Measurements from ENCODE around the gene RIC1.
A peak's percentile ranks its signal among the peaks of the same experiment; 100 is the strongest.
"Not testable (repeated sequence)": the region's sequence is repeated elsewhere in the genome, so short reads cannot be mapped to it uniquely, and the experiment has no call there.

RIC1 gene

DNA sequence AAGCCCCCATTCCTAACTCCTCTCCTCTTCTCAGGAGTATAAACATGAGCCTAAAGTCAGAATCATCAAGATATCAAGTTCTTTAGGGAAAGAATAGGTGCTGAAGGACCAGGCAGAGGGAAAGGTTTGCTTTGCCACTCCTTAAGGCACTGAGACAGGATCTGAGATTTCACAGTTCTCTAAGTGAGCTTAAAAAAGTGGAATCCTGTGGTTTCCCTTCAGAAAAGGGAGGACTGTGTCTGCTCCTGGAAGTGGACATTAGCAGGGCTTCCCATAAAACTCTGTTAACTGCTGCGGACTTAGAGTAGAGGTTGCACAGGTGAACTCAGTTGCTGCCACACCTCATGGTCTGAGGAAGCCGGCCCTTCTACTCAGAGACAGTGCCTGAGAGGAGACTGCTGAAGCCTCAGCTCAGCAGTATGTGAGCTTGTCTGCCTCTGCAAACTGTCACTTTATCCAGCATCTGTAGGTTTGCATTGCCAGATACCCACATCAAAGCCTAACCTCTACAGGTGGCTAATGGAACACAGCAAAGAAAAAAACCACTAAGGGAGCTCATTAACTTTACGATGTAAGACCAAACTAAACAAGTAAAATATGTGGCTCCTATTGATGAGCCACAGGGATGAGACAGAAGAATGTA lies 42.9 kb downstream of the RIC1 start:
- no peak for DNase-seq

DNA sequence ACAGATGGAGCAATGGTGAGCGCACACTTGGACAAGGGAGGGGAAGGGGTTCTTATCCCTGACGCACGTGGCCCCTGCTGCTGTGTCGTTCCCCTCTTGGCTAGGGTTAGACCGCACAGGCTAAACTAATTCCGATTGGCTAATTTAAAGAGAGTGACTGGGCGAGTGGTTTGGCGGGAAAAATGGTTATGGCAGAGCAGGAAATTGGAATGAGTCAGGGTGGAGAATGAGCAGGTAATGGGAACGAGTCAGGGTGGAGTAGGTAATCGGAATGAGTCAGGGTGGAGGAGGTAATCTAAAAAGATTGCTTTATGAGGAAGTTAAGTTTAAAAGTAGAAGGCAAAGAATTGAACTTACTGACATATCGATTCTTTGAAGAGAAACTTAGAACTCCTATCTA lies 46.1 kb downstream of the RIC1 start:
- not testable (repeated sequence) for DNase-seq

DNA sequence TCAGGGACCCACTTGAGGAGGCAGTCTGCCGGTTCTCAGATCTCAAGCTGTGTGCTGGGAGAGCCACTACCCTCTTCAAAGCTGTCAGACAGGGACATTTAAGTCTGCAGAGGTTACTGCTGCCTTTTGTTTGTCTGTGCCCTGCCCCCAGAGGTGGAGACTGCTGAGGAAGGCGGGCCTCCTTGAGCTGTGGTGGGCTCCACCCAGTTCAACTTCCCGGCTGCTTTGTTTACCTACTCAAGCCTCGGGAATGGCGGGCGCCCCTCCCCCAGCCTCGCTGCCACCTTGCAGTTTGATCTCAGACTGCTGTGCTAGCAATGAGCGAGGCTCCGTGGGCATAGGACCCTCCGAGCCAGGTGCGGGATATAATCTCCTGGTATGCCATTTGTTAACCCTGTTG lies 54.7 kb downstream of the RIC1 start:
- DNase-seq: not testable (repeated sequence)

DNA sequence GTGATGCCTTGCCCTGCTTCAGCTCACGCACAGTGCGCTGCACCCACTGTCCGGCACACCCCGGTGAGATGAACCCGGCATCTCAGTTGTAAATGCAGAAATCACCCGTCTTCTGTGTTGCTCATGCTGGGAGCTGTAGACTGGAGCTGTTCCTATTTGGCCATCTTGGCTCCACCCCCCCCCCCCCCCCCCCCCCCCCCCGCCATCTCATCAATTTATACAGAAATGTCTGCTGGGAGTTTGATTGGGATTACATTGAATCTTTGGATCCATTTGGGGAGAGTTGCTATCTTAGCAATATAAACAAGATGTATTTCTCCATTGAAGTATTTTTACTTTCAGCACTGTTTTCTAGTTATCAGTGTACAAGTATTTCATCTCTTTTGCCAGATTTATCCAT lies 55.2 kb downstream of the RIC1 start:
- DNase-seq: no peak

DNA sequence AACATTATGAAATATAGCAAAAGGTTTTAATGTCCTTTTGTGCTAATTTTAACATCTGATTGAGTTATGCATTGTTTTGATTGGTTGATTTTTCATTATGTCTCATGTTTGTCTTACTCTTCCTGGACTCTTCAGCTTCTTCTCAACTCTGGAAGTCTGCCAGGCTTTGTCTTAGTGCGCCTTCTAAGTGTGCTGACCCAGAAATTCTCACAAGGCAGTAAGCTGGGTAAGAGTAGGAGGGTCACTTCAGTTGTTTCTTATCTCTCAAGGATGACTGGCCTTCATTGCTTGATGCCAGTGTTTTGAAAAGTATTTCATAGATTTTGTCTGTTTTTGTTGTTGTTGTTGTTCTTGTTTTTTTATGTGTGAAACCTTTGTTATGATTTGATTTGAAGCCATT lies 59.2 kb downstream of the RIC1 start:
- peak; percentile 68 for DNase-seq

DNA sequence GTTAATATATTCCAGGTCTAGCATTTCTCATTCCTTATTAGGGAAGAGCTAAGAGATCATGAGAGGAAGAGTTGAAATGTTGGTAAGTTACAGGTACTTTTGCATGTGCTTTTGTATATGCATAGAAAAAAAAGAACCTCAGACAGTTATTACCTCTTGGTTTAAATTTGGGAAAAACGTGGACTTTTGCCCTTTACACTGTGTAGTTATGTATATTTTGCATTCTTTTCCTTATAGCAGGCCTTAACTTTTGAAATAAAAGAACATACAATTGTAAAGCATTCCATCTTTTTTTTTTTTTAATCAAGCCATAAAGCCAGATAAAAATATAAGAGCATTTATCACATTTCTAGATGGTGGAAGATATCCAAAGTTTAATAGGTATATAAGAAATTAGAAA lies 61.4 kb downstream of the RIC1 start:
- DNase-seq: no peak

DNA sequence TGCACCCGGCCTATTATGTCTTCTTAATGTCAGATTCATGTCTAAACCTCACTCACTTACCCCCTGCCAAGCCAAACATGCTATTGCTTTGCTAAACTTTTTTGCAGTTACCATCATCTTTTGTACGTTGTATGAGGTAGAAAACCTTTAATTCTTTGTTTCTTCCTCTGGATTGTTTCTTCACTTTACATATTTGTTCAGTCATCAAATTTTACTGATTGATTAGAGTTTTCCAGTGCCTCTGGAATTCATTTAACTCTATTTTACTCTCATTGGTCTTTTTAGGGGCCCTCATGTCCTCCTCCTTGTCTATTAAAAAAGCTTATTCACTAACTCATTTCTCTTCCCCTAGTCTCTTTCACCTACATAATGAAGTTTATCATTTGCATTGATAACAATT lies 67.0 kb downstream of the RIC1 start:
- no peak for DNase-seq

DNA sequence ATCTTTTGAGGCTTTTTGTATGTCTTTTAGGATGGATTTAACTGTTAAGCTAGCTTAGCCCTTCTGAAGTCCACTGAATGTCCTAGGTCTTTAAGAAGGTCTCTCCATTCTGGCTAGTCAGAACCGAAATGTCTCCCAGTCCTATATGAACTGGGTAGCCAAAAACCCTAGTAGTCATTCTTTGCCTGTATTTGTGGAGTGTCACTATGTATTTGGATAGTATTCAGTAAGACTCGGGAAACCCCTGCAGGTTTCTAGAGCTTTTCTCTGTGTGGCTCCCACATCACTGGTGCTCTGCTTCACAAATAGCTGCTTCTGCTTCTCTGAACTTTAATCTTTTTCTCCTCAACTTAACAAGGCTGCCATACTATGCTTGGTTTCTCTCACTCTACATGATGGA lies 68.0 kb downstream of the RIC1 start:
- DNase-seq: no peak

DNA sequence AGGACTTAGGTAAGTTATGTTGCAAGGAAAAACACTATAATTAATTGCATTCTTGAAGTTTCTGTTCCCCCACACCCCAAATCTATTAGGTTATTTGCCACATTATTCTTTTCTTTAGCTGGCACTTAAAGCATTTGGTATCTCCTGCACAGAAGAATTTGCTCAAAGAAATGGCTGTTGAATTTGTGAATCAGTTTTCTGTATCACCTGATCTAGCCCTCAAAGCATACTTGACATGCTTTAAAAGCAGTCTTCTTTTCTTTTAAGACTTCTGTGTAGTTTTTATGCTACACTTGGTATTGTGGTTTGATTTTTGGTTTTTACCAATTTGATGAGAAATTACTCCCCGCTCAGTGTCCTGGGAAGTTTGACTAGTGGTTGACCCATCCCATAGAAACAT lies 69.1 kb downstream of the RIC1 start:
- no peak for DNase-seq

DNA sequence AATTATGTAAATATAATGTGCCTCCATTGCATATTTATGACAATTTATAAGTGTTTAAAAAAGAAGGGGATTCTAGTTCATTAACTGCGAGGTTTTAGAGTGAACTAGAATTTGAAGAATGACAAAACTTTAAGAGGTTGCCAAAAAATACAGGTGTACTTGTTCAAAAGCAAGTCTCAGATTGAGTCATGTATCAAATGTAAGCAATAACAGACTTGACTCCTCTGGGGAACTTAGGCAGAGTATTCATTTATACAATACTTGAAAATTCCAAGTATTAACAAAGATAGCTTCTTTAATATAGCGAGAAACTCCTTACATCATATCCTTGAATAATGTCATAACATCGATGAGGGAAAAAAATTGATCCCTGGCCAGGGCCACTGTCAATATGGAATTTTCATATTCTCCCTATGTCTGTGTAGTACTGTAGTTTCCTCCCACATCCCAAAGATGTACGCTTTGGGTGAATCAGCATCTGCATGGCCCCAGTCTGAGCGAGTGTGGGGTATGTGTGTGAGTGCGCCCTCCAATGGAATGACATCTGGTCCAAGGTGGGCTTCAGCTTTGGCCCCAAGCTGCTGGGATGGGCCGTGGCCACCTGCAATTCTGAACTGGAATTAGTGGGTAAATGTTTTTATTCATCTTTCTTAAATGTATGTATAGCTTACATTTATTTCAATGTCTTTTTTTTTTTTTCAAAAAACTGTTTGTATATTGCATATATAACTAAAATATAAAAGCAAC lies 70.1 kb downstream of the RIC1 start:
- DNase-seq: no peak

DNA sequence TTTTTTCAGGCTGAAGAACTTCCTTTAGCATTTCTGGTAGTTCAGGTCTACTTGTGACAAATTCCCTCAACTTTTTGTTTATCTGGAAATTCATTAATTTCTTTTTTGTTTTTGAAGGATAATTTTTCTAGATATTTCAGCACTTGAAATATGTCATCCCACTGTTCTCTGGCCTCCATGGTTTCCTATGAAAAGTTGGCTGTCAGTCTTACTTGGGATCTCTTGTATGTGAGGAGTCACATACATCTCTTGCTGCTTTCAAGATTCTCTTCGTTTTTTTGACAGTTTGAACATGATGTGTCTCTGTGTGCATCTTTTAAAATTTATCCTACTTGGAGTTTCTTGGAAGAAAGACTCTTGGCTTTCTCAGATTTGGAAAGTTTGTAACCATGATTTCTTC lies 79.5 kb downstream of the RIC1 start:
- DNase-seq: no peak

DNA sequence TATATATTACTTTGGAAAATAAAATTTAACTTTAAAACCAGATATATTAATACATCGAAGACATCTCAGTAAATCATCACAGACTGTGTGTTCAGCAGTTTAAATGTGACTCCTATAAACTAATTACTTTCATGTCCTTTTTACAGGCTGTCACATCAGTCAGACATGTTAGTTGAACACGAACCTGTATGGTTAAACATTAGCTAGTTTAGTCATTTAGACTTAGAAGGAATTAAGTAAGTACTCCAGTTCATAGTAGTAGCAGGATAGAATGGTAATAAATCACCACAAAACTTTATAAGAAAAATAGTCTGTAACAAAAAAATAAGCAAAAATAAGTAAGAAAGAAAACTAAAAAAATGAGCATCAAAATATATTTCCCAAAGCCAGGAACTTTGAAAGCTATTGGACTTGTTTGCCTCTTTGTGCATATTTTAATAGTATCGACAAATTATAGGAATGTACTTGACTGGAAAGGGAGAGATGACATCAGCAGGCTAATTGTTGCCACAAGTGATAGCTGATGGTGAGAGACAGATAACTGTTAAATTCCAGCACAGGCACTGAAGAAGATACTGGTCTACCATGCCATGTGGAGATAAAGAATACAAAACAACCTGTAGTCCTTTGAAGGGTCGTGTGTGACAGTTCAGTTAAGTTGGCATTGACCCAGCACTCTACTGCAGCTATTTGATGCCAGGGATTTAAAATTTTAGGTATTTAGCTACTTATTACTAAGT lies 83.9 kb downstream of the RIC1 start:
- DNase-seq: no peak

DNA sequence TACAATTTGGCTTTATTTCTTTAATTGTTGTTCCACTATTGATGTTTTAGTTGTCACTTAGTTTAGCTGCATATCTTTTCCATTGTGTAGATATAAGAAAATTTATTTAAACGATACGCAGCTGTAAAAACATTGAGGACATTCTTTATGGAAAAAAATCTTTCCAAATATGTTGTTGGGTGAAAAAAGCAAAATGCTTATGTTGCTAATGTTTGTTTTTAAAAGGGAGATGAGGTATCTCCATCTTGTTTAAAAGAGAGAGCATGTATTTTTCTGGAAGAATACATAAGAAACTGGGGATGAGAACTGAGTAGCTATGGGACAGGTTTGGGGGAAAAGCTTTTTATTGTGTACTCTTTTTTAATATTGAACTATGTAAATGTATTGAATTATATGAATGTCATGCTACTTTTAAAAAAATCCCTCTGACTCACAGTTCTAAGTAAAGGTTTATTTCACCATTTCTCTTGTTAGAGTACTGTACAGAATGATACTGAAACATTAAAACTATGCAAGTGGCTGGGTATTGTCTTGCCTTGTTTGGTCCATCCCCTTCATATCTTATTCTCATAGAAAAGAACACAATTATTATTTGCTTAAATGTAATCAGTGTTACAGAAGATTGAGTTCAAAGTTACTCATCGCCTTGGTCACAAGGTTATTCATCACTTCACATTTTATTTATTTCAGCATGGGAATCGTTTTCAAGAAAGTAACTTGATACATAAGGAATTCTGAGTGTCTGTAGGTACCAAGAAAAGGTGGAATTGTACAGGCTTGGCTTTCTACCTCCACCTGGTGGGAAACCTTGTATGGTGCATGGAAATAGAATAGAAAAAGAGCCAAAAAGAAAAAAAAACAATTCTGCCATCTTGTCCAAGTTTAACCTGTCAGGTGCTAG lies 85.8 kb downstream of the RIC1 start:
- DNase-seq: no peak

DNA sequence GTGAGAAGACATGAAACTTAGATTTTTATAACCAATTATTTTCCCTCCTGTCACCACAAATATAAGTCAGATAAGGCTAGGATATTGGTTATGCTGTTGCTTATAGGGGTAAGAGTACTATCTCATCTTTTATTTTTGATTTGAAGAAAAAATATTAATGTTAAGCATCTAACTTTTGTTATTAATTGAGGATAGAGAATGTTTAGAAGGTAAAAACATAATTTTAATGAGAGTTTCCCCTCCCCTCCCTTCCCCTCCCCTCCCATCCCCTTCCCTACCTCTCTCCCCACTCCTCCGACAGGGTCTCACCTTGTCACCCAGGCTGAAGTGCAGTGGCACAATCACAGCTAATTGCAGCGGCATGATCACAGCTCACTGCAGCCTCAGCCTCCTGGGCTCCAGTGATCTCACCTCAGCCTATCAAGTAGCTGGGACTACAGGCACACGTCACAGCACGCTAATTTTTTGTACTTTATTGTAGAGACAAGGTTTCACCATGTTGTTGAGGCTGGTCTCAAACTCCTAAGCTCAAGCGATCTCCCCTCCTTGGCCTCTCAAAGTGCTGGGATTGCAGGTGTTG lies 86.7 kb downstream of the RIC1 start:
- no peak for DNase-seq

DNA sequence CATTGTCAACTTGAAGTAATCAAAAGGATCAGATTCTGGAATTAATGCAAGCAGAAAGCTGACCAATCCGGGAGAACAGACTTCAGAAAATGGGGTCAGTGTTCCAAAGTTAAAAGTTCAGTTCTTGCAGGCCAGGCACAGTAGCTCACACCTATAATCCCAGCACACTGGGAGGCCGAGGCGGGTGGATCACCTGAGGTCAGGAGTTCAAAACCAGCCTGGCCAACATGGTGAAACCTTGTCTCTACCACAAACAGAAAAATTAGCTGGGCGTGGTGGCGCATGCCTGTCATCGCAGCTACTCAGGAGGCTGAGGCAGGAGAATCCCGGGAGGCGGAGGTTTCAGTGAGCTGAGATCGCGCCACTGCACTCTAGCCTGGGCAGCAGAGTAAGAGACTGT lies 88.5 kb downstream of the RIC1 start:
- not testable (repeated sequence) for DNase-seq

DNA sequence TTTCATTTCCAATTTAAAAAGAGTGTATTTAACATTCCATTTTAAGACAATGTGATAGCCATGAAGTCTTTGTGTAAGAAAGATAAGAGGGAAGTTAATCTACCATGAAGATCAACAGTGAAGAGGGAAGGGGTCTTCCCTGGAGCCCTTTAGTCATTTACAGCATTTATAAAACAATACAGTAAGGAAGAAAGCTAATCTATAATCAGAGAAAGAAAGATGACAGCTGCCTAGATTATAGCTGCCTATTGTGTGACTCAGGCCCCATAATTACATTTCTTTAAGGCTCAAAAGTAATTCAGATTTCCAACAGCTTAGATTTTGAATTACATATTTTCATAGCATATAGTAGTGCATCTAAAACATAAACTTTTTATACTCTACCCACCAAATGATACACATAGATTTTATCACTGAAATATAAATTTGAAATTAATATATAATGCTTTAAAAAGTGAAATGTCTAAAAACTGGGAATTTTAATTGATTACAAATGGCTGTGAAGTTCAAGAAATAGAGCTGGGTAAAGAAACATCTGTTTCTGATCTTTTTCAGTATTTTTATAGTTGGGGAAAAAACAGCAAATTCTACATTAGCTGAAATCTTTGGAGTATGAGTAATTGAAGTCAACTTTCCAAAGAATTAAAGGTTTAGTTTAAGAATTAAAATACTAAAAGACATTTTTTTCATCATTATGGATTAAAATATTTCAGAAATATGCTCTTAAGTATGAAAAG lies 89.6 kb downstream of the RIC1 start:
- DNase-seq: no peak

DNA sequence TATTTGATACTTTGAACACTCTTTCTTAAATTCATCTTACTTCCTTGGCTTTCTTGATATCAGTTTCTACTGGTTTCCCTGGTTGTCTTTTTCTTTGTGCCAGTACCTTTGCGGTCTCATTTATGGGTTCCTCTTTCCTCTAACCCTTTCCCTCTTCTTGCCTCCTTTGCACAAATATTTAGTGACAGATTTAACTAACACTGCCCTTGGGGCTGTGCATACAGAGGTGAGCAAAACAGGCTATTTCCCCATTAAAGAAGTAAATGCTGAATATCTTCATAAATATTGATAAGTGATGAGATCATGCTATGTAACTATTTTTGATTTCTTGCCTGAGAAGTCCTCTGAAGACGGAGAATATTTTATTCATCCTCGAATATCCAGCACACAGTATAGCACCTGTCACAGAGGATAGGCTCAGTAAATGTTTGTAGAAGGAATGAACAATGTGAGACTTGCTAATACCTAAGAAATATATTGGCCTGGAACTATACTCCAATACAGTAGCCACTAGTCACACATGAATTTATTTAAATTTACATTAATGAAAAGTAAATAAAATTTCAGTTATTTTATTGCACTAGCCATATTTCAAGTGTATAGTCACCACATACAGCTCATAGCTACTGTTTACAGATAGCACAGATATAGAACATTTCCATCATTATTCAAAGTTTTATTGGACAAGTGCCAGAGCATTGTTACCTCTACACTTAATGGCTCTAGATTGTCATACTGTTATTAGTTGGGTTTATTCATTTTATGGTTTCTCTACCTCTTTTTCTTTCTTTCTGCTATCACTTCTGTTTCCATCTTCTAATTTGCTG lies 90.4 kb downstream of the RIC1 start:
- DNase-seq: no peak

DNA sequence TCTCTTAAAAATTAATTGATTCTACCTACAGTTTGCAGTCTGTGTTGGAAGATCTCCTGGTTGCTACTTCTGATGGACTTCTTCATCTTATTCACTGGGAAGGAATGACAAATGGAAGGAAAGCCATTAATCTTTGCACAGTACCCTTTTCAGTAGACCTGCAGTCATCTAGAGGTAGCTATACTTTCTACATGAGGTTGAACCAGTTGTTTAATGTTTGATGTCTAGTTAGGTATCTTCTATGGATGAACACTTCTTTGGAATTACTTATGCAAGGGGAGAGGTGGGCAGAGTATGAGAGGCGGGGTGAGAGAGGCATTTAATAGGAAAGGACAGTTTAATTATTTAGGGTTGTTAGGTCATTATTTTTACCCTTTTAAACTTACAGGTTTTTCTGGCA lies 91.2 kb downstream of the RIC1 start:
- DNase-seq: no peak

DNA sequence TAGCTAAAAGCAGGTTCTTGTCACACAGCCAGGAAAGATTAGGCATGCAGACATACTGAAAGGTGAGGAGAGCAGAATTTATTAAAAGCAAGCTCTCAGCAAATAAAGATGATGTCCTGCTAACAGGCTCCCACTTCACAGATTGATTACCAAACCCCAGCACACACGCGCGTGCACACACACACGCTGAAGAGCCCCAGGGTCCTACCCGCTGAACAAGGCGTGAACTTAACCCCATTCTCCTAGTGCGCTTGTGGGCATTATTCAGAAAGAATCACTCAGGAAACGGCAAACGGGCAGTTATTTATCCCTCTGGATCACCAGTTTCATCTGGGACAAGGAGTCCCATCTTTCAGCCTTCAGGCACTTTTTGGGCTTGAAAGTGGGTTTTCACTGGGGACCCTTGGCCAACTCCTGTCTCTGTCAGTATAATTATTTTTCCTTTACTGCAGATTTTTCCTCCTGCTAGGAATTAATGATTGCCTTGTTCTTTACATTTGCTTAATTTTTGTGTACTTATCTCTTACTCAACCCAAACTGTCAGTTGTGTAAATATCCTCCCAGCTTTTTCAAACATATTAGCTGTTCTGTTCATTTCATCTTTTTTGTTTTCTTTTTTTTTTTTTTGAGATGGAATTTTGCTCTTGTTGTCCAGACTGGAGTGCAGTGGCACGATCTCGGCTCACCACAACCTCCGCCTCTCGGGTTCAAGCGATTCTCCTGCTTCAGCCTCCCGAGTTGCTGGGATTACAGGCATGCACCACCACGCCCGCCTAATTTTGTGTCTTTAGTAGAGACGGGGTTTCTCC lies 92.6 kb downstream of the RIC1 start:
- no peak for DNase-seq

DNA sequence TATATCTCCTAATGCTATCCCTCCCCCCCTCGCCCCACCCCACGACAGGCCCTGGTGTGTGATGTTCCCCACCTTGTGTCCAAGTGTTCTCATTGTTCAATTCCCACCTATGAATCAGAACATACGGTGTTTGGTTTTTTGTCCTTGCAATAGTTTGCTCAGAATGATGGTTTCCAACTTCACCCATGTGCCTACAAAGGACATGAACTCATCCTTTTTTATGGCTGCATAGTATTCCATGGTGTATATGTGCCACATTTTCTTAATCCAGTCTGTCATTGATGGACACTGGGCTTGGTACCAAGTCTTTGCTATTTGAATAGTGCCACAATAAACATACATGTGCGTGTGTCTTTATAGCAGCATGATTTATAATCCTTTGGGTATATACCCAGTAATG lies 93.8 kb downstream of the RIC1 start:
- not testable (repeated sequence) for DNase-seq

Measured in DMS79 (cell line).